Left ventricle myocardium inferior (tissue), 1 donor: Measurements from ENCODE around the gene CD151. TPM values are rescaled to one million over a fixed set of nuclear protein-coding genes. Genes with fewer than 3 reads are reported as not detected.

Source experiments
- DNase-seq: peaks from one replicate; pipeline ENCODE4 v3.0.0-alpha.2; 2020
- H3K27ac ChIP-seq: fragments of 200-600 bp; replicated peaks from 2 replicates; pipeline ENCODE4 v1.8.0; 2021
- H3K27me3 ChIP-seq: fragments of 200-600 bp; 2 replicates; pipeline ENCODE4 v1.8.0; 2021; ENCODE audit warnings: low read depth
- H3K36me3 ChIP-seq: fragments of 200-600 bp; 2 replicates; pipeline ENCODE4 v1.8.0; 2021
- H3K4me1 ChIP-seq: fragments of 200-600 bp; 2 replicates; pipeline ENCODE4 v1.8.0; 2021
- H3K4me3 ChIP-seq: fragments of 200-600 bp; 2 replicates; pipeline ENCODE4 v1.8.0; 2021; ENCODE audit warnings: mild to moderate bottlenecking, moderate library complexity
- H3K9me3 ChIP-seq: fragments of 200-600 bp; replicated peaks from 2 replicates; pipeline ENCODE4 v1.8.0; 2021
- CTCF ChIP-seq: fragments of 200-600 bp; IDR thresholded peaks from 2 replicates; pipeline ENCODE4 v1.8.0; 2021; ENCODE audit warnings: antibody characterized with exemption, mild to moderate bottlenecking, borderline replicate concordance
- intact Hi-C: fragments of 100-400 bp; cut with micrococcal nuclease; formaldehyde crosslinking; loops from one replicate; pipeline ENCODE4 v1.11.0; 2022
- total RNA-seq: library from RNA; stranded (reverse); fragmentation: NEBNext Ultra II Directional; extraction: Animal tissue kit (Norgen Biotek cat#: 25700); gene quantifications from one replicate; pipeline ENCODE4 v1.2.1, GENCODE V29; 2021
- donor health status: DM: no; HTN: yes; CAD: no; lungs with severe emphysema.

The CD151 gene
- total RNA-seq, 1 donor from 2014 or later = 408 TPM

DNA sequence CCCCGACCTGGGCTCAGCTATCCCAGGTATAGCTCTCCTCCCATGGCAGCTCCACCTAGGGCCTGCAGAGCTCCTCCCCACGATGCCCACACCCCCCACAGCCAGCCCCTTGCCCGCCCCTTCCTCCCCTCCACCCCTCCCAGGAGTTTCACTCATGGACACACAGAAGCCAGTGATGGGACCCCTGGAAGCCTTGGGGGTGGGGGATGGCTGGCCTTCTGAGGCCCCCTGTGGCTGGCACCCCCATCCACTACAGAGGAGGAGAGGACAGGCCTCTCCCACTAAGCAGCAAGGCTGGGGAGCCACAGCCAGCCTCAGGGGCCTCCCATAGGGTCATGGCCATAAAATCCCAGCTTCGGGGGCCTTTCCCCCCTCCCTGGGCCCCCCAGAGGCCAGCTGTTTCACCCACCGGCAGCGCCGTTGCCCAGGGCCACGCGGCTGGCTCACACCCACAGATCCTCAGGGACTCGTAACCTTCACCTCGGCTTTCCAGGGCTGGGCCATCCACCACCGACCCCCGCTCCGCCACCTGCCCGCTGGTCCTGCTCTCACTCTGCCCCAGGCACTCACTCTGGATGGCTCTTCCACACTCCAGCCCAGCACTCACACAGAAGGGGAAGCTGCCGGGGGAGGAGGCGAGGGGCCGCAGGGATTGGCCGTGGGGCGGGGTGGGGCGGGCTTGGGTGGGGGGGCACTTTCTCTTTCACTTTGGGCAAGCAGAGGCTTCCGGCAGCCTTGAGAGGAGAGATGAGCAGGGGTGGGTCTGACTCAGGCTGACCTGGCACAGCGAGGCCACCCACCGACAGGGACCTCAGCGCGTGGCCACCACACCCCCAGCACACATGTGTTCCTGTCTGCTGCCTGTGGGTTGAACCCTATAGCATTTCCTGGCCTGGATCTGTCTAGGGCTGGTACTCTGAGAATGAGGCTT is 36.9 kb upstream of the CD151 start:
- Histone ChIP-seq H3K4me1 (peaks cover 42% of the 10 kb centered on the region), H3K4me3 (peak overlapping the region; percentile 81), H3K27me3 (peaks cover 5% of the 10 kb centered on the region), H3K36me3 (peaks cover 24% of the 10 kb centered on the region), H3K27ac (peak overlapping the region; percentile 85), H3K9me3 (no peaks in the 10 kb centered on the region)
- no peak for TF ChIP-seq CTCF
- intact Hi-C loops = no loop called here
- peak; percentile 77 for DNase-seq

- no peak for TF ChIP-seq CTCF
- Histone ChIP-seq H3K27me3 (no peaks in the 10 kb centered on the region), H3K9me3 (no peaks in the 10 kb centered on the region), H3K27ac (peak overlapping the region; percentile 85), H3K4me3 (peak overlapping the region; percentile 81), H3K4me1 (peaks cover 42% of the 10 kb centered on the region), H3K36me3 (peaks cover 26% of the 10 kb centered on the region)
- intact Hi-C loops = no loop called here
- no peak for DNase-seq
Measured at GRCh38 chr11:796565-797295, 36.0 kb upstream of the CD151 start.

DNA sequence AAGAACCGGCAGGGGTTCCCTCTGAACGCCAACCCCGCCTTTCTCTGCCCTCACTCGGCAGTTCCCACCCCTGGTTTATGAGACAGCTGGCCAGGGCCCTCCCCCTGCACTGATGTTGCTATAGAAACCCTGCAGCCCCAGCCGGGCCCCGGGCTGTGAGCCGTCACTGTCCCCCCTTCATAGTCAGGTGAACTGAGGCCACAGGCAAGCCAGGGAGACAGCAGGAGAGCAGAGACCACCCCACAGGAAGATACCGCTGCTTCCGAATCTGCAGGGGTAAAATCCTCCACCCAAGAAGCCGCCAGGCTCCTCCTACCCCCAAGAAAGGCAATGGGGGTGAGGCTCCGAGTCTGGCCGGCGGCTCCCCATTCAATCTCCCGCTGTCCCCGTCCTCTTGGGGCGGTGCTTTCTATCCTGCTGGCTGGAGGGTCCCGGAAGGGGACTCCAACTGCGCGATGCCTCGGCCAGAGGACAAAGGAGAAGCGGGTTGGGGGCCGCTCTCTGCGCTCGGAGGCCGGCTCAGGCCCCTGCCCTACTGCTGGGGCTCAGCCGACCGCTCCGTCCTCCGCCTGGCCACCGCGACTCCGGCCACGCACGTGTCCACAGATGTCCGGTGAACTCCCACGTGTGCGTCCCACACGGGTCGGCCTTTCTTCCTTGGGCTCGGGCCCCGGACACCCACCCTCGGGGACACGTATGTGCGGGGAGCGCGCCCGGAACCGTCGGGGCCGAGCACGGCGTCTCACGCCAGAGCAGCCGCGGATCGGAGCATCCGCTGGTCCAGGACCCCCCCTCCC is 35.3 kb upstream of the CD151 start:
- peak; percentile 66 for DNase-seq
- peaks cover 28% of the 10 kb centered on the region for H3K36me3 ChIP-seq
- no peaks in the 10 kb centered on the region for H3K27me3 ChIP-seq
- intact Hi-C loops = no loop called here
- H3K4me1 ChIP-seq = peaks cover 44% of the 10 kb centered on the region
- H3K4me3 ChIP-seq = peak overlapping the region; percentile 81
- no peak for TF ChIP-seq CTCF
- peak overlapping the region; percentile 85 for H3K27ac ChIP-seq
- H3K9me3 ChIP-seq = no peaks in the 10 kb centered on the region

DNA sequence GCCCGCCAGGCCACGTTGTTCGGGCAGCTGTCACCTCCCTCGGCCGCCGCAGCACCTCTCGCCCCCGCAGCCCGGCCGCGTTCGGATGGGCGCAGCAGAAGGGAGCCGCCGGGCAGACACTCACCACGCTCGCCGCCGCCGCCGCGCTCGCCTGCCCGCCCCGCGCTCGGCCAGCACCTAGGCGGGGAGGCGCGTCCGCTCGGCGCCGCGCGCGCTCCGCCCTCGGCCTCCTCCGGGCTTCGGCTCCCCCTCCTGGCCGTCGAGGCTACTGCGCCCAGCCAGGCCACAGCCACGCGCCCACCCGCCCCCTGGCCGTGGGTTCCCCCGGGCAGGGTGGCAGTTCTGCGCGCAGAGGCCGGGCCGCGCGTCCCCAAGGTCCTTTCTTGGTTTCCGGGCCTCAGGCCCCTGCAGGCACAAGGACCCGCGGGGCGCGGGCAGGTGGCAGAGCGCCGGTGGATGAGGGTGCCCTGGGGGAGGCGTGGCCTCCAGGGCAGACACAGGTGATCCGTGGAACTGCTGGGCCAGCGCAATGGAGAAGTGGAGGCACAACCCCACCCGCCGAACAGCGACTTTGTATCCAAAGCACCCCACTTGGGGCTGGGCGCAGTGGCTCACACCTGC is 34.5 kb upstream of the CD151 start, which contains the start of gene SLC25A22:
TSS of gene SLC25A22 (minus strand) at position 189 of the 621 bp plus-strand sequence. CDS start 3,275 bp downstream, outside the sequence.
- no peaks in the 10 kb centered on the region for H3K9me3 ChIP-seq
- peaks cover 51% of the 10 kb centered on the region for H3K4me1 ChIP-seq
- no peaks in the 10 kb centered on the region for H3K27me3 ChIP-seq
- peak; percentile 91 for TF ChIP-seq CTCF
- H3K36me3 ChIP-seq = peaks cover 35% of the 10 kb centered on the region
- H3K27ac ChIP-seq = peak within 1 kb of the TSS; percentile 85
- DNase-seq = peak; percentile 81
- H3K4me3 ChIP-seq = peak within 1 kb of the TSS; percentile 81
- intact Hi-C loops = no loop called here
